Body of pancreas (tissue), 4 donors: Measurements from ENCODE around the gene CFAP61. TPM values are rescaled to one million over a fixed set of nuclear protein-coding genes. Genes with fewer than 3 reads are reported as not detected.

Source experiments
- ATAC-seq: fragments of 150-250 bp; one replicate; pipeline ENCODE4 v1.9.1; 2016
- DNase-seq, 4 donors: peaks; one replicate each; pipeline ENCODE4 v3.0.0-alpha.2; 2019
- H3K27ac ChIP-seq, 4 donors: fragments of 200-600 bp; sonication (generic); 1 replicate in 3 of 4; 2 replicates in 1 of 4; pipeline versions ENCODE4 v1.5.1 to v1.6.1; 2016 to 2019; ENCODE audit warnings: mild to moderate bottlenecking in 1 of 4, mixed read lengths in 1 of 4, moderate library complexity in 1 of 4
- H3K27me3 ChIP-seq, 2 donors: fragments of 200-600 bp; sonication (generic); one replicate each; pipeline ENCODE4 v1.6.0; 2016; ENCODE audit warnings: mild to moderate bottlenecking in 1 of 2
- H3K36me3 ChIP-seq, 2 donors: fragments of 200-600 bp; sonication (generic); replicated peaks in 1 of 2; 2 replicates each; pipeline ENCODE4 v1.5.1; 2016; ENCODE audit warnings: low read depth in 2 of 2; ENCODE audit not compliant: insufficient read depth in 1 of 2
- H3K4me1 ChIP-seq: fragments of 200-600 bp; sonication (generic); one replicate; pipeline ENCODE4 v1.6.0; 2016
- H3K4me3 ChIP-seq, 2 donors: fragments of 200-600 bp; sonication (generic); 1 replicate in 1 of 2; 2 replicates in 1 of 2; pipeline ENCODE4 v1.5.1; 2016 to 2019
- H3K9me3 ChIP-seq, 3 donors: fragments of 200-600 bp; sonication (generic); 1 replicate in 2 of 3; 2 replicates in 1 of 3; pipeline ENCODE4 v1.5.1; 2016
- CTCF ChIP-seq, 7 experiments: fragments of 450-650 bp in 4 of 7; fragments of 200-600 bp in 3 of 7; sonication (generic) in 3 of 7; IDR thresholded peaks; one replicate each; pipeline ENCODE4 v1.5.1; 2016 to 2019; ENCODE audit warnings: antibody characterized with exemption in 7 of 7
- POLR2A ChIP-seq, 3 donors: fragments of 450-650 bp; IDR thresholded peaks; one replicate each; pipeline ENCODE4 v1.6.1; 2016; ENCODE audit warnings: antibody characterized with exemption in 3 of 3, mild to moderate bottlenecking in 2 of 3
- WGBS, 2 donors: methylation state at CpG; one replicate each; pipeline ENCODE4 v1.1.5; 2017; 5-methylcytosine and 5-hydroxymethylcytosine counted together
- intact Hi-C: fragments of 100-400 bp; cut with DNase I; formaldehyde crosslinking; loops from one replicate; pipeline ENCODE4 v1.15.1; 2023
- total RNA-seq, 2 donors: library from RNA; depleted of rRNA; stranded (reverse); fragments of >200 nt; gene quantifications; one replicate each; pipeline ENCODE4 v1.1.0, GENCODE V29; 2016

CFAP61 gene
- total RNA-seq, 2 donors from 2014 or later = 0.52 TPM; not detected in 1

DNA sequence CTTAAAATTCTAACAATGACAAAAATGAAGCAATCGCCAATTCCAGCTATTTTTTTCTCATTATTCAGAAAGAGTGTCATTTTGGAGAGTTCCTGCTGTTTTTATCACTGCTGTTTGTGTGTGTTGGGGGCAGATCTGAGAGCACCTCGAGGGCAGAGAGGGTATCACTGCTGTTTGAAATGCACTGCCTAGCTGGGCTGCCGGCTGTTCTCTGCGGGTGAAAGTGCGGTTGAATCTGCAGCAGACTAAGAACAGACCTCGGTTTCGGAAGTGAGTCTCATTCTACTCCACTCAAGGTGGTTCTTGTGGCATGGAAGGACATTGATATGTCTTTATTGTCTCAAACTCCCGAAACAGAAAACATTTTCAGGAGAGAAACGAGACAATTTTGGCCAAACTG, 333.9 kb downstream of the CFAP61 start:
- DNase-seq = no peak
- intact Hi-C loops = no loop called here

DNA sequence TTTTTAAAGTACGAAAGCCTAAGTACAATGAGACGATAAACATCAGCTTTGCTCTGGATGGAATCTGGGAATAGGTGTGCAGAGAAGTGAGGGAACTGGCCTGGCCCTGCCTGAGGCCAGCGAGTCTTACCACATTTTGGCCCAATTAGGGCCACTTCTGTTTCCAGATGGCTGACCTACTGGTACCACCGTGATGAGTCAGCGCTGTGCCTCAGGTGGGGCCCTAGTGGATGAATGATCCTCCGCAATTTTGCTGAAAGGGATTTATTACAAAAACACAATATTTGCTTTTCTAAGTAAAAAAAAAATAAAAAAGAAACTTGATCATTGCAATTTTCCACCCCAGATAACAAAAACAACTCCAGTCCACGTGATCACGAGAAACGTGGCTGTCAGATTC, 338.1 kb downstream of the CFAP61 start:
- no peak overlapping the region for H3K4me3 ChIP-seq
- TF ChIP-seq CTCF (IDR thresholded peaks at IDR 0.05) (no peak), POLR2A (IDR thresholded peaks at IDR 0.05) (no peak)
- no peak overlapping the region for H3K27ac ChIP-seq
- DNase-seq = no peak
- ATAC-seq = no peak
- H3K36me3 ChIP-seq = peaks cover 6 to 7% of the 10 kb centered on the region in 2 donors
- intact Hi-C loops = no loop called here
- no peaks in the 10 kb centered on the region for H3K9me3 ChIP-seq
- no peaks in the 10 kb centered on the region for H3K4me1 ChIP-seq
- WGBS, 2 donors = 89 to 91% methylated on average over 9 of the region's 9 CpGs
- H3K27me3 ChIP-seq = no peaks in the 10 kb centered on the region

More for the DNA sequence above, 333.9 kb downstream of the CFAP61 start:
- WGBS, 2 donors = 39 to 48% methylated on average over 9 of the region's 9 CpGs
- no peak overlapping the region for H3K27ac ChIP-seq
- no peaks in the 10 kb centered on the region for H3K9me3 ChIP-seq
- no peak for ATAC-seq
- no peaks in the 10 kb centered on the region for H3K4me1 ChIP-seq
- TF ChIP-seq CTCF (IDR thresholded peaks at IDR 0.05) (no peak), POLR2A (IDR thresholded peaks at IDR 0.05) (no peak)
- H3K36me3 ChIP-seq = no peaks in the 10 kb centered on the region
- no peak overlapping the region for H3K4me3 ChIP-seq
- no peaks in the 10 kb centered on the region for H3K27me3 ChIP-seq

DNA sequence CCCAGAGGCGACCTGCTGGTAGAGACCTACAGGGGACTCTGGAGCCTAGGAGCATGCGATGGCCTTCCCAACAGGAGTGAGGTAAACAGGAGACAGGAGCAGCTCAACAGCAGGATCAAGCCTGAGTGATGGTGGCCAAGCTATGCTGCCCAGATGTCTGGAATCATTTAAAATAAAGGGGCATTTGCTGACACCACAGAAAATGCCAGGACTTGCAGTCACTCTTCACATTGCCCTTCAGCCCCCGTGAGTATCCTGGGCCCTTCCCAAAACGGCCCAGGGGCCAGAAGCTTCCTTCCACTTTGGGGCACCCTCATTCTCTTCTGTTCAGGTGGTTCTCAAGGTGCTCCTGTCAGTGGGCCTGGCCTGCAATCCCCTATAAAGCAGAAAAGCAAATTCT, 338.8 kb downstream of the CFAP61 start:
- TF ChIP-seq POLR2A (IDR thresholded peaks at IDR 0.05) (no peak), CTCF (IDR thresholded peaks at IDR 0.05) (no peak)
- intact Hi-C loops = no loop called here

DNA sequence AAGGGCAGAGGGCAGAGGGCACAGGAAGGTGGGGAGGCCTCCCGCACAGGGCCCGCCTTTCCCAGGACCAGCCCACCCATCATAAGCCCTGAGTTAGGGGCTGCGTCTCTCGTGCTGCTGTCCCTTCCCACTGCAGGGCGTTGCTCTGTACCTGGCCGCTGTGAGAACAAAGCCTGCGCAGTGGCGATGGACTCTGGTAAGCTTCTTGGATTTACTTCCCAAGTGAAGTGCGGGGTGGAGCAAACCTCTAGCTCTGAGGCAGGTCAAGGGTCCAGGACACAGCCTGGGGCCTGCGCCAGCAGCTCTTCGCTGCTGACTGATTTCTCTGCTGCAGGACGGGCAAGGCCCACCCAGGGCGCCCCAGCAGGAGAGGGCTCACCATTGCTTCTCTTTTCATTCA, 339.4 kb downstream of the CFAP61 start:
- DNase-seq = no peak
- 87 to 92% methylated on average over 13 of the region's 13 CpGs for WGBS, 2 donors
- TF ChIP-seq CTCF (IDR thresholded peaks at IDR 0.05) (no peak), POLR2A (IDR thresholded peaks at IDR 0.05) (no peak)
- H3K27ac ChIP-seq = no peak overlapping the region
- H3K4me3 ChIP-seq = no peak overlapping the region
- no peak for ATAC-seq
- H3K4me1 ChIP-seq = no peaks in the 10 kb centered on the region
- intact Hi-C loops = no loop called here
- no peaks in the 10 kb centered on the region for H3K27me3 ChIP-seq
- peaks cover 6 to 9% of the 10 kb centered on the region in 2 donors for H3K36me3 ChIP-seq
- H3K9me3 ChIP-seq = no peaks in the 10 kb centered on the region

More for the DNA sequence above, 338.8 kb downstream of the CFAP61 start:
- Histone ChIP-seq H3K4me1 (no peaks in the 10 kb centered on the region), H3K36me3 (peaks cover 6 to 9% of the 10 kb centered on the region in 2 donors), H3K4me3 (no peak overlapping the region), H3K27ac (no peak overlapping the region), H3K27me3 (no peaks in the 10 kb centered on the region), H3K9me3 (no peaks in the 10 kb centered on the region)
- no peak for DNase-seq
- no peak for ATAC-seq
- 82 to 85% methylated on average over 4 of the region's 4 CpGs for WGBS, 2 donors
